ENCODE results near the gene EDN3.
A peak's percentile ranks its signal among the peaks of the same experiment; 100 is the strongest.

Gene EDN3, protein sequence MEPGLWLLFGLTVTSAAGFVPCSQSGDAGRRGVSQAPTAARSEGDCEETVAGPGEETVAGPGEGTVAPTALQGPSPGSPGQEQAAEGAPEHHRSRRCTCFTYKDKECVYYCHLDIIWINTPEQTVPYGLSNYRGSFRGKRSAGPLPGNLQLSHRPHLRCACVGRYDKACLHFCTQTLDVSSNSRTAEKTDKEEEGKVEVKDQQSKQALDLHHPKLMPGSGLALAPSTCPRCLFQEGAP

DNA sequence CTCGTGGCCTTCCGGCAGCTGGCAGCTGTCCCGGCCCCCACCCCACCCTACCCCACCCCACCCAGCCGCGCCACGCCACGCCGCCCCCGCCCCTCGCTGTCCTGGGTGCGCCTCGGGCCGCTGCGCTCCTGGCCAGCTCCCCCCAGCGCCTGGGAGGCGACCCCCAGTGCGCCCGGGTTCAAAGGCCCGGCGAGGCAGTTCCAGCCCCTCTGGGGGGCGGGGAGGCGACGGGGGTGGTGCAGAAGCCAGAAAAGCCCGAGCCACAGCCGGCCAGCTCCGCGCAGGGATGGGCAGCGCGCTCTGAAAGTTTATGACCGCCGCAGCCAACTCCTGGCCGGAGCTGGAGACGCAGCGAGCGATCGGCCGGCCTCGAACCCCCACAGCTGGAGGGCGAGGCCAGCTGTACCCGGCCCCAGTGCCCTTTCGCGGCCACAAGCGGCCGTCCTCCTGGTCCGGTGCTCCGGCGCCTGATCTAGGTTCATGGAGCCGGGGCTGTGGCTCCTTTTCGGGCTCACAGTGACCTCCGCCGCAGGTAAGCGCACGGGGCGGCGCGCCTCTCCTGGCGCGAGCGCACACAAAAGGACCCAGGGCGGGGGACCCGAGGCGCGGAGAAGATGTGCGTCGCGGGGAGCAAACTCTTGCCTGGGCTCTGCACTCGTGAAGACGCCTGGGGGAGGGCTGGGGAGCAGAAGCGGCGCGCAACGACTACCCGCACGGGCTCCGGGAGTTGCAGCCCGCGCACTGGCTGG lies at the start of gene EDN3:
EDN3 (plus strand) TSS at position 279 of the 749 bp plus-strand sequence; CDS start at position 481, 202 bp downstream.
- no peak for DNase-seq

DNA sequence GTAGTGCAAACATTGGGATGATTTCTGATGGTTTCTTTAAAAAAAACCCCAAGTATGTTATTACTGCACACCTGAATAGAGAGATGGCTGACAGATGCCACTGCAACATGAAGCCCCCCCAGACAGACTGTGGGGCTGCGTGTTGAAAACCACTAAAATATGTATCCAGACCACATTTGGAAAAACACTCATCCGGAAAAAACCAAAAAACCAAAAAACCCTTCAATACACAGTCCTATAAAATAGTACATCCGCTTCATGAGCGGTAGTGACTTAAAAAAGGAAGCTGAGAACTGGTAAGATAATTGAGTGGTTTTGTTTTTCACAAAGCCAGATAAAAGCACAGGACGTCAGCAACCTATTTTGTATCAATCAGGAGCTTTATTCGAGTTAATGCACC lies 47.1 kb upstream of the EDN3 start:
- DNase-seq: no peak

DNA sequence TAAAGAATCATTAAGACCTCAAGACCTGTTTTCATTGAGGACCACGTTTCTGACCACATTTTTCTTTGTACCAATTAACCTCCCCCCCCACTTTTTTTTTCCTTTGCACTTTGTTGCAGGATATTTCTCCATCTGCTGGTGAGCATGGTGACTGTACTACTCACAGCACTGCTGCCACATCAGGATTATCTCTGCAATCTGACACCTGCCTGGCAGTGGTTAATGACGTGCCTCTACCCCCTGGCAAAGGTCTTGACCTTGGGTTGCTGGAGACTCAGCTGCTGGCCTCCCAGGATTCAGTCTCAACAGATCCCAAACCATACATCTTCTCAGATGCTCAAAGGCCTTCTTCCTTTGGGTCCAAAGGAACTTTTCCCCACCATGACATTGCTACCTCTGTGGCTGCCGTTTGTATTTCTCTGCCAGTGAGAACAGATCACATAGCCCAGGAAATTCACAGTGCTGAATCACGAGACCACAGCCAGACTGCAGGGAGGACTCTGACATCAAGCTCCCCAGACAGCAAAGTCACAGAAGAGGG lies 46.6 kb upstream of the EDN3 start:
- no peak for DNase-seq

DNA sequence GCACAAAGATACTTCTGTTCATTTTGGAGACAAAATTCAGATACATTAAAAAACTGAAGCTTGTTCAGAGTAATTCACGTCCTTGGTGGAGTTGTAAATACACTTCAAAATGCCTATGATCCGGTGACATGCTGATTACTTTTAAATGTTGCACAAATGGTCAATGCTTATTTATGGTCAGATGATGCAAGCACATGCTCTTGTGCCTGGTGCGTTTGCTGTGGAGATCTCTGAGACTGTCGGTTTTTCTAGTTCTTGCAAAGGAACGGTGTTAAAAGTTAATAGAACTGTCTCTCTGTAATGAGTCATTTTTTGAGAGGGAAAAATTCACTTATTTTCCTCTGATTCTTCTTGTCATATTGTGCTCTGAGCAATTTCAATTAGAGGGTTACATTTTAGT lies 45.2 kb upstream of the EDN3 start:
- no peak for DNase-seq

DNA sequence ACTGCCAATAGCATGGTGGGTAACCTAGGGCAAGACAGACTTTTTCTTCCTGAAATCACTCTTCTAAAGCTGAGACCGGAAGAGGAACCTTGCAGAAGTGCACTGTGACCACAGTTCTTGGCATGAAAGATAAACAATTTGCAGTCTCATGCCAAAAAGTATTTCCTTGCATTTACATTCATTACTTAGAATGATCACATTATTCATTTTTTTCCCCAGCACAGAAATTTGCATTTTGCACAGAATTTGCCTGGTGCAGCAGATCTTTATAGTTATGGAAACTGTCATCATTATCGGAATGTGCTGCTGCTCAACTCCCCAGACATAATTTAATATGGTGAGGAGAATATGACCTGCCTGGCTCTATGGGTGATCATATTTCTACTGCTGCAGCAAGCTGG lies 42.2 kb upstream of the EDN3 start:
- no peak for DNase-seq

DNA sequence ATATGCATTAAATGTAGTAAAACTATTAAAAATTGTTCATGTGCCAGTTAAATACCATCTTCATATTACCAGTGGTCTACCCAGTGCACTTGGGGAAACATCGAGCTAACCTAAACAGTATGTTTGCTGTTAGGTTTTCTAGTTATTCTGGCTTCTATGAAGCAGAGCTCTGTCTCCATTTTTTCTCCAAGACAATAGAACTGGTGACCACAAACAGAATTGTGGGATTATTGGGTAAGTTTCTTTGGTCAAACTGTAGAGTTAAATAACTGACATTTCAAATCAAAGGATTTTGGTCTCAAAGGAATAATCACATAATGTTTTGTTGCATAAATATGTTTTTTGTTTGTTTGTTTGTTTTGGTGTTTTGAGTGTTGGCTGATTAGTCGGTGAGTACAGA lies 40.5 kb upstream of the EDN3 start:
- no peak for DNase-seq

DNA sequence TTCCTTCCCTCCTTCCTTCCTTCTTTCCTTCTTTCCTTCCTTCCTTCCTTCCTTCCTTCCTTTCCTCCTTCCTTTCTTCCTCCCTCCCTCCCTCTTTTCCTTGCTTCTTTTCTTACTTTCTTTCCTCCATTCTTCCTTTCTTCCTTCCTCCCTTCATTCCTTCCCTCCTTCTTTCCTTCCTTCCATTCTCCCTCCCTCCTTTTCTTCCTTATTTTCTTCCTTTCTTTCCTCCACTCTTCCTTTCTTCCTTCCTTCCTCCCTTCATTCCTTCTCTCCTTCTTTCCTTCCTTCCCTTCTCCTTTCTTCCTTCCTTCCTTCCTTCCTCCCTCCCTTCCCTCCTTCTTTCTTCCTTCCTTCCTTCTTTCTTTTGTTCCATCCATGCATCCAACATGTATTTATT lies 35.1 kb upstream of the EDN3 start:
- no peak for DNase-seq

DNA sequence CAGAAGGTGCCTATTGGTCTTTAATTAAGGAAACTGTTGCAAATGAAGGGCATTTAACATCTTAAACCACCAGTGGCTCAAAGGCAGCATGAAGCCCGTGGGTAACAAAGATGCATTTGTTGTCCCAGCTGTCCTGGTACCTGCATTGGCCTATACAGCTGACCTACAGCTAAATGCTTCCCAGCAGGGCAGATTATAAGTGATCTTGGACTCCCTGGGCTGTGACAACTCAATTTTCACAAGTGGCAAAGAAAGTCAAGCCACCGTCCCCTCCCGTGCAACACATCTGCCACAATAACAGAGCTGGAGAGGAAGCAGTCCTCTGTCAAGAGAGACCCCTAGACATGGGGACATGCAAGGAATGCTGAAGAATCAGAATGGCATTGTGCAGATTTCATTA lies 31.5 kb upstream of the EDN3 start:
- DNase-seq: no peak

DNA sequence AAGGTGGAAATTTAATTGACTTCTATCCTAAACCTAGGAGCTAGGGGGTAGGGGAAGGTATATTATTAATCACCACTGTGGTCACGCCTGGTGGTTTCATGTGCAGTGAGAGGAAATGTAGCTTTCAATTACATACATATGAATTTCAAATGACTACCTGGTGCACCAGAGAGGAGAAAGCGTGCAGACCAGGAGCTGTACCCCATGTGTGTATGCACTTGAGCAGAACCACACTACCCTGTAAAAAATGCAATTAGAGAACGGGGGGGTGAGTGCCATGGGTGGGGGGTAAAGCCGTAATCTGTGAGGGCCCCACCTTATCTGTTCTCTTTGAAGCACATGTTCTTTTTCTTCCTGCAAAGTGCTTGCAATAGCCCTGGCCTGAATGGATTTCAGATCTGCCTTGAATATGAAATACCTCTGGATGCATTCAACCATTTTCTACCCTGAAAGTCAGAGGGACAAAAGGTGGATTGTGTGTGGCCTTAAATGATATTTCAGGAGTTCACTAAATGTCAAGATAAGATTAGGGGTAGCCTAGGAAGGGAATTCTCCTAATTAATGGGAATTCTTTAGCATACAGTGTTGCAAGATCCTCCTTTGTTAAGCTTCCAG lies 30.9 kb upstream of the EDN3 start:
- no peak for DNase-seq

DNA sequence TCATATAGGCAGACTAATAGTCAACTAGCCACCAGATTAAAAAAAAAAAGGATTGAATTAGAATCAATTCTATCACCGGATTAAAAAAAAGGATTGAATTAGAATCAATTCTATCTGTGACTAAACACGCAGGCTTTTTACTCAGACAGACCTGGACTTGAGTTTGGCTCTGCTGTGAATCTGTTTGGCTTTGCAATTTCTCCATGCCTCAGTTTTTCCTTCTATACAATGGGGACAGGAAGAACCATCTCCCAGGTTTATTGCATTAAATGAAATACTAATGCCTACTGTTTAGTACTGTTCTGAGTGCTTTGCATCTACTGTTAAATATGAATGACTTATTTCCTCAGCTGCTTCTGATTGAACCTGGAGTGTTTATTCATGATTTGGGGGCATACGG lies 30.0 kb upstream of the EDN3 start:
- no peak for DNase-seq

DNA sequence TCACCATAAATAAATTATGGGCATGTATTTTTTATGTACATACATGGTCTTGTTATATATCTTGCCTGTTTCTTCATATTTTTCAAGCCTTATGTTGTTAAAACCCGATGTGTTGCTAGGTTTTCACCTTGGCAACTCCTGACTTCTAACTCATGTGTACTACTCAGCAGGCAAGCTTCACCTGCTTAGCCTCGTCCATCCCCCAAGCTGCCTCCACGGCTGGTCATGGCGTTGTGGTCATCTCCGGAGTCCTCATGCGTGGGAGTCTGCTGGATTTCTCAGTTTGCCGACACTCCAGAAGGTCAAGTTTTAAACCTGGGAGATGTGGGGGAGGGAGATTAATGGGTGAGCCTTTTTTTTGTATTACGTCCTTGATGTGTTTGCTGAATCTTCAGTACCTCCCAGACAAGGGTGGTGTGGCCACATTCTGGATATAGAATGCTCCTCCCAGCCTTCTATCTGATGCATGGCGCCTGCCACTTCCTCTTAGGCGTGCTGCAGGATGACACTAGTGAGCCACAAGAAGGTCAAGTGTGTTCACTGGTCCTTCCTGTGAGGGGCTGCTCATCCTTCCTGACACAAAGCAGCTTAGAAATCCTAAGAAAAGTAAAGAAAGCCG lies 26.6 kb upstream of the EDN3 start:
- no peak for DNase-seq

DNA sequence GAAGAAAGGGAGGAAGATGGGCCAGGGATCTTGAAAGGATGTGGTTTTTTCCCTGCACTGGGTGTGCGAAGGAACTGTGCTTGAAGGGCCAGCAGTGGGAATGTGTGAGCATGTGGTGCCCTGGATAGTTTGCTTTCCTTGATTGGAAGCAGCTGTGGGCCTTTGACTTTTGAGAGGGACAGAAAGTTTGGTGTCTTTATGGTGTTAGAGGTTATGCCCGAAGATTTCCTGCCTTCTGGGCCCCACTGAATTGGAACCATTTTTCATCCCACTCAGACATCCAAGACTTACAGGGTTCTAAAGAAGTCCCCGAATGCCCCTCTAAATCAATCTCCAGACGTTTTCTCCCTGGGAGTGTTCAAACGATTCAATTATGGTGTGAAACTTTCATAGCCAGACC lies 23.5 kb upstream of the EDN3 start:
- no peak for DNase-seq

DNA sequence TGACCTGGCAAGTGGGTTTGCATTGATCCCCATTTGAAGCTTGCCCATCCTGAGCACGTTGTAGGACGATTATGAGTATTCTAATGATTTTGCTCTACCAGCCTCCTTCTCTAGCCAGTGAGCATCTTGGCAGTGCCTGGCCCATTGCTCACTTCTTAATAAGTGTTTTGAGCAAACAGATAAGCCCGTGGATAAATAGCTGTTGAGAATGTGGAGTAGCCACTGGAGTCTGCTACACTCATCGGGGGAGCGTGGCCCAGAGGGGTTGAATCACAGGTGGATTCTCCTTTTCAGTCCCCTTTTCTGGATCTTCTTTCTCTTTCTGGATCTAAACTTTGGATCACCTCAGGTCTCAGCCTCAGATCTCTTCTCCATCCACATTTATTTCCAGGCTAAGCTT lies 15.9 kb upstream of the EDN3 start:
- no peak for DNase-seq

DNA sequence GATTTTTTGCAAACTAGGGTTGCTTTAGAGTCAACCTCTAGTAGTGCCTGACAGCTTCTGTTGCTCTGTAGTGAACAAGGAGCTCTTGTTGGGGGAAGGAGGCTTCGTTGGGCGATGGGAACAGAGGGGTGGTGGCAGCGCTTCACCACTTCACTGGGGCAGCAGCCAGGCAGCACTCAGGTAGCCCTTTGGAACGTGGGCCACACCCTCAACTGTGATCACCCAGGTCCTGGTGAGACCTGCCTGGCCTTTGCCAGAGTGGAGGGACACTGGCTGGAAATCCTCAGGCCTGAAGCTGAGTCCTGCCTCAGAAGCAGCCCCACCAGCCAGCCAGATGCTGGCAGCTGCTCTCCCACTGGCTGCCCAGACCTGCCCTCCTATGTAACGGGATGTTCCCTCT lies 10.4 kb upstream of the EDN3 start:
- no peak for DNase-seq

DNA sequence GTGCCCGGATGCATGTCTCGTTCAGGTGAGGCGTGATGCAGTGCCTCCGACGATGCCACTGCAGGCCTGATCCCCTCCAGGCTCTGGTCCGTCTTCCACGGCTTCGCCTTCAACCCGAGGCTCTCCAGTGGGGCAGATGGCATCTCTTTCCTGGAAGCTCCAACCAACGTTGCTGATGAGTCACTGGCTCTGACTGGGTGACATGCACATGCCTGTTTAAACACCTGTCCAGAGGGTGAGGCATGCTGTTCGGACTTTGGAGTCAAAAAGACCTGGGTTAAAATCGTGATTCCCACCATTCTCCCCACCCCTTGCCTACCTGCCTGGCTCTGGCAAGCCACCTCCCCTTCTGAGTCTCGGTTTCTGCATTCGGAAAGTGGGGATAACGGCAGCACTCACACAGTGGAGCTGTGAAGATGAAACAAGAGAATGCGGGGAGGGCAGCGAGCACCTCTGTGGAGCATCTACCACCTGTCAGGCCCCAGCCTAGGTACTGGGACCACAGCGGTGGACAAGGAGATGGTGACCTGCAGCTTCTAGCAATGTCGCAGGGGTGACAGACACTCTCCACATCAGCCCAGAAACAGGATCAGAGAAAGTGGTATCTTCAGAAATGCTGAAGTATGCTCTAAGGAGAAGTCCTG lies 8.5 kb upstream of the EDN3 start:
- no peak for DNase-seq

DNA sequence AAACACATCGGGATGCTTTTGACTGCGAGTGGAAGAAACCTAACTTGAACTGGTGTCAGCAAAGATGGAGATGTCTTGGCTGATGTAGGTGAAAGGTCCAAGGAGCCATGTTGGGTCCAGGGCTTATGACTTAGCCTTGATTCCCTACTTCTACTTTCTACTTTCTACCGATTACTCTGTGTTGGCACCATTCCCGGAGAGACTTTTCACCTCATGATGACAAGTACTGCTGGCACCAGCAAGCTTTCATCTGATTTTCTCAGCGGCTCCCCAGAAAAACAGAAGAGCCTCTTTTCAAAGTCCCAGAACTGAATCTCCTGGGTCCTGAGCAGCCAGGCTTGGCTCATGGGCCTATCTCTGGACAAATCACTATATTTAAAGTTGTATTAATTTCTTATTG lies 4.9 kb upstream of the EDN3 start:
- peak; percentile 12 for DNase-seq

DNA sequence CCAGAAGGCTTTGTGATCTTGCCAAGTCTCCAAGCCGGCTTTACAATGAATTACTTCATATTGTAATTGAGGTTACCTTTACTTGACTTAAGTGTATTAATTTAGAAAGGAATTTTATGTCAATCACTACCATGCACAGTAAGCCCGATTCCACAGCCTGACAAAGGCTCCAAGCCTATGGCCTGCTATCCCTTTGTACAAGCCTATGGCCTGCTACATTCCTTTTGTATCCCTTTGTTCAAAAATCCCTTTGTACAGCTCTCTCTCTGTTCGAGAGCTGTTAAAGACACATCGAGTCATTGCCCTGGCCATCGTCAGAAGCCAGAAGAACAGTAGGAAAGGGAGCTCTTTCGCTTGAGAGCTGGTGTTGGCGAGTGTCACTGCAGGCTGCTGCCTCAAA lies 2.7 kb upstream of the EDN3 start:
- DNase-seq: no peak

DNA sequence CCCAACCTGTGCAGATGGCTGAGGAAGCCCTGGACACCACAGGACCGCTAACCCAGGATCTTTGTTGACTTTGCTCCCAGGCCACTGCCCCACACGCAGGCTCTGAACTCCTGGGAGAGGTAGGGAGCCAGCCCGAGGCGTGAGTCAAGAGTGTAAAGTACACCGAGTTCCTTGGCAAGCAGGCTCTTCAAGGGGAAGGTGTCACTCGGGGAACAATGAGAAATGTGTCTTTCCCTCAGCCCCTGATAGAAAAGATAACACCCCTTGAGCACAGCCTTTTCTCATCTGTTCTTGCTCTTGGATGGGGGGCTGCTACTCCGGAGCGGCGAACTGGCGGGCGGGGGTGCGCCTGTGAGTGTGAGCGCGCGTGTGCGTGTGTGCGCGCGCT lies 472 bp upstream of the EDN3 start:
- no peak for DNase-seq

DNA sequence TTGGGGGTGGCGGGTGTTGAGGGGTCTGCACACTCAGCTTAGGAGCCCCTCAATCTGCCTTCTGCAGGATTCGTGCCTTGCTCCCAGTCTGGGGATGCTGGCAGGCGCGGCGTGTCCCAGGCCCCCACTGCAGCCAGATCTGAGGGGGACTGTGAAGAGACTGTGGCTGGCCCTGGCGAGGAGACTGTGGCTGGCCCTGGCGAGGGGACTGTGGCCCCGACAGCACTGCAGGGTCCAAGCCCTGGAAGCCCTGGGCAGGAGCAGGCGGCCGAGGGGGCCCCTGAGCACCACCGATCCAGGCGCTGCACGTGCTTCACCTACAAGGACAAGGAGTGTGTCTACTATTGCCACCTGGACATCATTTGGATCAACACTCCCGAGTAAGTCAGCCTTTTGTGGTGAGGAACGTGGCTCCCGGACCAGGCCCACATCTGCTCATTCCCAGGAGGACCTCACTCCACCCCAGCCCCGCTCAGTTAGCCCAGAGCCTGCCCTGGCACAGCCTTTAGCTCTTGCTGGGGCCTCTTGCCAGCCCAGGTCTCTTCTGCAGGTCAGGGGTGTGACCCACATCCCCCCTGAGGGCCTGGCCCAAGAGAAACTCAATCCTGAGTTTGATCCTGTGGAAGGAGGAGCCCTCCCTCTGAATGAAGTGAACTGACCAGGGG lies 1.1 kb downstream of the EDN3 start:
- no peak for DNase-seq

DNA sequence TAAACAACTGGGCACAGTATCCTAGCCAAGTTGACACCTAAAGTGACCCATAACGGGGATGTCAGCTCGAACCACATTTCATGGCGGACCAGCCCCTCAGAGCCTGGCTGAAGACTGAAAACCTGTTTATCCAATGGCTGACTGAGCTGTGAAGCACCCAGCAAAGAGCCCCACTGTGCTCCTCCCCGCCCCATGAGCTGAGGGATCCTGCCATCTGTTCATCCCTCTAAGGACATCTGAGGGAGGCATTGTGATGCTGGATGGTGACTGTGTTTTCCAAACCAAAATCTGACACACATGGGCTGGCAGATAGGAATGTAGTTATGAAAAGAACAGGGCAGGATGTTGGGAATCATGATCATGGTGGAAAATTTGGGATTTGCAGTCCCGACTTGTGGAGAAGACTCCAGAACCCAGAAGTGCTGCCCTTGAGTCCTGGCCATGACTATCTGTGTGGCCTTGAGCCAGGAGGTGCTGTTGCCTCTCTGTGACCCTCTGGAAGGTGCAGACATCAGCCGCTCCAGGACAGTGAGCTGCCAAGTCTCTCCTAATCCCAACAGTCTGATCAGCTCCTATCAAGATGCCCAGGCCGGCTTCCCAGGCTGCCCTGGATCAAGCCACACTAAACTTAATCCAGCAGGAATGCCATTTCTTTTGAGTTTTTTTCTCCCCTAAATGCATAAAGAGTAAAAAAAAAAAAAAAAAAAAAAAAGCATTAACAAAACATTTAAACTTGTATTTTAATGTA lies 5.7 kb downstream of the EDN3 start:
- no peak for DNase-seq

DNA sequence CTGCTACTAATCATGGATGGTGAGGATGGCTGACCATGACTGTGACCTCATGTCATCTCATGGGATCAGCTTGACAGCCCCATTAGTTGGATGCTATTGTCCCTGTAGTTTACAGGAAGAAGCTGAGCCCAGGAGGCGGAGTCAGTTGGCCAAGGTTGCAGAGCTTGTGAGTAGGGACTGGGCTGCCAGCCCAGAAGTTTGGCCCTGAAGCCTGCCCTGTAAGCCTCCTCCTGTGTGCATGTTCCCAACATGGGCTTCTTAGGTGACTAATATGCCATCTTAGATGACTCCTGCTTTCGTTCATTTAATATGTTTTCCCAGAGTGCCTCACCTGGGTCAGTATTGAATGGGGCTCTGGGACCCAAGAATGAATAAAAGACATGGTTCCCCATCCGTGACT lies 6.9 kb downstream of the EDN3 start:
- no peak for DNase-seq
